Right lobe of liver (tissue), 6 donors: ENCODE results near the gene KLRG1. TPM values are rescaled to one million over a fixed set of nuclear protein-coding genes. Genes with fewer than 3 reads are reported as not detected.

Experiments used
- ATAC-seq, 4 donors: fragments of 200-7000 bp; cut with Tn5 transposase; one replicate each; pipeline ENCODE4 v1.9.1; 2020; ENCODE audit warnings: mild to moderate bottlenecking in 4 of 4, moderate library complexity in 4 of 4
- DNase-seq, 3 donors: peaks; one replicate each; pipeline ENCODE4 v3.0.0-alpha.2; 2020
- H3K27ac ChIP-seq, 3 donors: fragments of 200-600 bp; one replicate each; pipeline ENCODE4 v1.8.0; 2022
- H3K27me3 ChIP-seq, 2 donors: fragments of 200-600 bp; one replicate each; pipeline ENCODE4 v1.8.0; 2022
- H3K36me3 ChIP-seq, 4 donors: fragments of 200-600 bp; sonication (generic) in 1 of 4; one replicate each; pipeline versions ENCODE4 v1.5.1 to v1.8.0; 2017 to 2022; ENCODE audit warnings: control low read depth in 1 of 4
- H3K4me1 ChIP-seq, 4 donors: fragments of 200-600 bp; sonication (generic) in 1 of 4; one replicate each; pipeline versions ENCODE4 v1.5.1 to v1.8.0; 2017 to 2022; ENCODE audit warnings: control low read depth in 1 of 4
- H3K4me3 ChIP-seq, 3 donors: fragments of 200-600 bp; one replicate each; pipeline ENCODE4 v1.8.0; 2022
- H3K9me3 ChIP-seq, 4 donors: fragments of 200-600 bp; sonication (generic) in 1 of 4; one replicate each; pipeline versions ENCODE4 v1.5.1 to v1.8.0; 2017 to 2022; ENCODE audit warnings: control low read depth in 1 of 4
- CTCF ChIP-seq, 4 donors: fragments of 200-600 bp in 3 of 4; fragments of 450-650 bp in 1 of 4; IDR thresholded peaks; one replicate each; pipeline versions ENCODE4 v1.5.1 to v1.8.0; 2016 to 2022; ENCODE audit warnings: antibody characterized with exemption in 4 of 4, mild to moderate bottlenecking in 2 of 4
- POLR2A ChIP-seq: fragments of 450-650 bp; IDR thresholded peaks from one replicate; pipeline ENCODE4 v1.6.1; 2017; ENCODE audit warnings: antibody characterized with exemption, mild to moderate bottlenecking
- WGBS: methylation state at CpG from one replicate; pipeline ENCODE4 v1.1.6; 2018; ENCODE audit warnings: low coverage, low lambda C conversion rate; ENCODE audit not compliant: insufficient coverage; ENCODE audit errors: missing lambda C conversion rate; 5-methylcytosine and 5-hydroxymethylcytosine counted together
- intact Hi-C, 2 donors: fragments of 100-400 bp; cut with DNase I; formaldehyde crosslinking; loops; one replicate each; pipeline versions ENCODE4 v1.11.2 to v1.14.1; 2022
- total RNA-seq, 6 experiments: library from RNA; depleted of rRNA in 2 of 6; stranded (reverse); fragments of >200 nt in 2 of 6; fragmentation: NEBNext Ultra II Directional in 3 of 6; extraction: Animal tissue kit (Norgen Biotek cat#: 25700) in 3 of 6; gene quantifications; one replicate each; pipeline versions ENCODE4 v1.1.0 to v1.2.4, GENCODE V29; 2016 to 2023
- donor health status: DM: no; HTN: yes; CAD: no.
- donor health status: DM: no; HTN: no; CAD: no.
- donor health status: DM: no; HTN: no; CAD: no.
- donor health status: DM: no; HTN: yes; CAD: no.
- donor health status: DM: no; HTN: yes; CAD: no.

Gene KLRG1
- total RNA-seq, 6 experiments from 2014 or later, result 1.3 to 2.7 (median 1.6) TPM

- TF ChIP-seq POLR2A (no peak), CTCF (IDR thresholded peaks at IDR 0.05) (no peak)
- Histone ChIP-seq H3K27me3 (no peaks in the 10 kb centered on the region), H3K4me1 (no peaks in the 10 kb centered on the region), H3K36me3 (no peaks in the 10 kb centered on the region), H3K27ac (no peak overlapping the region), H3K4me3 (no peak overlapping the region), H3K9me3 (no peaks in the 10 kb centered on the region)
- WGBS, result 67% methylated on average over 1 of the region's 1 CpG
- intact Hi-C loops, result loop anchor here (10.0 kb wide), 2 partner anchors 367 to 377 kb away; partner anchors contain the start of gene MFAP5 (in 1 of the 2)
- DNase-seq, result no peak
- no peak for ATAC-seq
Measured at GRCh38 chr12:9041321-9041720, 52.0 kb downstream of the KLRG1 start.

- Histone ChIP-seq H3K27me3 (no peaks in the 10 kb centered on the region), H3K9me3 (no peaks in the 10 kb centered on the region), H3K4me1 (no peaks in the 10 kb centered on the region), H3K36me3 (no peaks in the 10 kb centered on the region), H3K27ac (no peak overlapping the region), H3K4me3 (no peak overlapping the region)
- DNase-seq (no peak), ATAC-seq (no peak)
- intact Hi-C loops, result loop anchor here (10.0 kb wide), 2 partner anchors 369 to 379 kb away; partner anchors contain the start of gene MFAP5 (in 1 of the 2)
- WGBS, result 72% methylated on average over 2 of the region's 2 CpGs
- no peak for TF ChIP-seq CTCF (IDR thresholded peaks at IDR 0.05)
- no peak for TF ChIP-seq POLR2A
Measured at GRCh38 chr12:9043766-9044165, 54.4 kb downstream of the KLRG1 start.

GRCh38 chr12:9047105-9047504 is 57.8 kb downstream of the KLRG1 start:
- no peaks in the 10 kb centered on the region for H3K9me3 ChIP-seq
- TF ChIP-seq CTCF (IDR thresholded peaks at IDR 0.05), result no peak
- no peak for TF ChIP-seq POLR2A
- no peak overlapping the region for H3K4me3 ChIP-seq
- ATAC-seq, result no peak
- H3K4me1 ChIP-seq, result no peaks in the 10 kb centered on the region
- intact Hi-C loops, result loop anchor here (10.0 kb wide), 2 partner anchors 372 to 382 kb away; partner anchors contain the start of gene MFAP5 (in 1 of the 2)
- 70% methylated on average over 1 of the region's 1 CpG for WGBS
- no peak for DNase-seq
- H3K27me3 ChIP-seq, result no peaks in the 10 kb centered on the region
- no peak overlapping the region for H3K27ac ChIP-seq
- H3K36me3 ChIP-seq, result no peaks in the 10 kb centered on the region

GRCh38 chr12:9048930-9049329 is 59.6 kb downstream of the KLRG1 start:
- Histone ChIP-seq H3K27me3 (no peaks in the 10 kb centered on the region), H3K4me3 (no peak overlapping the region), H3K4me1 (no peaks in the 10 kb centered on the region), H3K27ac (no peak overlapping the region), H3K9me3 (no peaks in the 10 kb centered on the region), H3K36me3 (no peaks in the 10 kb centered on the region)
- intact Hi-C loops, result loop anchor here (10.0 kb wide), 2 partner anchors 374 to 384 kb away; partner anchors contain the start of gene MFAP5 (in 1 of the 2)
- no peak for TF ChIP-seq CTCF (IDR thresholded peaks at IDR 0.05)
- 100% methylated on average over 2 of the region's 2 CpGs for WGBS
- no peak for ATAC-seq
- no peak for DNase-seq
